SJCRH30 (cell line): ENCODE measurements around the gene RABGAP1L. TPM values are rescaled to one million over a fixed set of nuclear protein-coding genes. Genes with fewer than 3 reads are reported as not detected.
"Not testable (repeated sequence)": the region's sequence is repeated elsewhere in the genome, so short reads cannot be mapped to it uniquely, and the experiment has no call there.

Experiments
- DNase-seq, 2 experiments: peaks; one replicate each; pipeline ENCODE4 v3.0.0-alpha.2; 2015 to 2020
- H3K27ac ChIP-seq: fragments of 250-450 bp; sonication (Bioruptor Pico); 2 replicates; pipeline ENCODE4 v1.5.1; 2020; ENCODE audit warnings: mild to moderate bottlenecking, moderate library complexity
- H3K27me3 ChIP-seq: fragments of 250-450 bp; sonication (Bioruptor Pico); 2 replicates; pipeline ENCODE4 v1.5.1; 2020; ENCODE audit warnings: mild to moderate bottlenecking, moderate library complexity
- H3K36me3 ChIP-seq: fragments of 250-450 bp; sonication (Bioruptor Pico); 2 replicates; pipeline ENCODE4 v1.5.1; 2020; ENCODE audit warnings: mild to moderate bottlenecking, moderate library complexity
- H3K4me1 ChIP-seq: fragments of 250-450 bp; sonication (Bioruptor Pico); 2 replicates; pipeline ENCODE4 v1.5.1; 2020; ENCODE audit warnings: mild to moderate bottlenecking, moderate library complexity
- H3K4me3 ChIP-seq: fragments of 250-450 bp; sonication (Bioruptor Pico); 2 replicates; pipeline ENCODE4 v1.5.1; 2020; ENCODE audit warnings: mild to moderate bottlenecking, moderate library complexity
- H3K9me3 ChIP-seq: fragments of 250-450 bp; sonication (Bioruptor Pico); replicated peaks from 2 replicates; pipeline ENCODE4 v1.5.1; 2020; ENCODE audit warnings: mild to moderate bottlenecking, moderate library complexity
- total RNA-seq: library from RNA; depleted of rRNA; stranded (reverse); fragments of >200 nt; shearing (Covaris generic); gene quantifications from 2 replicates; pipeline ENCODE4 v1.2.3, GENCODE V29; 2014; rRNA removed

RABGAP1L gene
- total RNA-seq: 17.7 and 22.6 TPM in 2 replicates

DNA sequence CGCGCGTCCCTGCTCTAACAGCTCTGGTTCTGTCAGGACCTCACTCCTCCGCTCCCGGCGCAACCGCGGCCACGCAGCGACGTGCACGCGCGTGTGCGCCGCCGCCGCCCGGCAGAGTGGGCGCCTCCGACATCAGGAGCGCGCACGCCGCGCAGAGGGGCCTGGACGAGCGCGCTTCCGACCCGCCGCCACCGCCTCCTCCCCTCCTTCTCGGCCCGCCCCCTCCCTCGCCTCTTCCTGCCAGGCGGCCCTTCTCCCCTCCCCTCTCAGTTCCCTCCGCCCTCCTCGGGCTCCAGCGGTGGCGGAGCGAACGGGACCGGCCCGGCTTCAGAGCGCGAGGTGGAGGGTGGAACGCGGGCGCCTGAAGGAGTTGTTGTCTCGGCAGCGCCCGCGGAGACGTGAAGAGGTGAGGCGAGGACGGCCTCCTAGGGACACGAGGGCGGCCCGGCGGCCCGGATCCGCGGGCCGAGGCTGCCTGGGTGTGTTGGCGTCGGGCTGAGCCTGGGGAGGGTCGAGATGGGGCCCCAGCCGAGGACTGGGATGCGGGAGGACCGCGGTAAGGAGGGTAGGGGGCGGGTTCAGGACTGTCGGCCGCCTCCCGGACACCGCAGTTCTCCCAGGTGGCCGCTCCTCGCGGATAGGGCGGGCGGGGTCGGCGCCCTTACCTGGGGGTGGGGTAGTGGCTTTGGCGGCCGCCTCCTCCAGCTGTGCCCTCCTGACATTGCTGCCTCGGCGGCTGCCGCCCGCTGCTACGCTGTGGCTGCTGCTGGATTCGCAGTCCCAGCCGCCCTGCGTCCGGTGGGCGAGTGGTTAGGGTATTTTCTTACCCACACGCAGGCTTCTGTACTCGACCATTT lies at the start of gene RABGAP1L:
Gene RABGAP1L (plus strand): TSS at position 269 of the 857 bp plus-strand sequence.
- Histone ChIP-seq H3K27me3 (no peaks in the 10 kb centered on the region), H3K27ac (peak within 1 kb of the TSS; percentile 63), H3K9me3 (no peaks in the 10 kb centered on the region), H3K4me3 (peak within 1 kb of the TSS; percentile 94), H3K4me1 (peaks cover 9% of the 10 kb centered on the region), H3K36me3 (no peaks in the 10 kb centered on the region)
- DNase-seq: peak; percentile 92

DNA sequence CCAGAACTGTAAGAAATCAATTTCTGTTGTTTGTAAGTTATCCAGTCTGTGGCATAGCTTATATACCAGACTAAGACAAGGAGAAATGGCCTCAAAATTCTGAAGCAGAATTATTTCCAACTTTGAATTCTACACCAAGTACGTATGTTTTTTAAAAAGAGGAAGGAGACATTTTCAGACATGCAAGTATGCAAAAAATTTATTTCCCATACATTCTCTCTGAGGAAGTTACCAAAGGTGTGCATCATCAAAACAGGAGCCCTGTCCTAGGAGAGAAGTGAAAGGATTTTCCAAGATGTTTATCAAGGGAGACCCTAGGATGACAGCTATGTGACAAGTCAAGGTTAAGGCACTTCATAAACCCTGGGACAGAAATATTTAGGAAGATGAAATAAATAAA lies 49.3 kb upstream of the RABGAP1L start:
- Histone ChIP-seq H3K36me3 (no peaks in the 10 kb centered on the region), H3K9me3 (no peaks in the 10 kb centered on the region), H3K4me3 (no peak overlapping the region), H3K4me1 (no peaks in the 10 kb centered on the region), H3K27ac (no peak overlapping the region), H3K27me3 (no peaks in the 10 kb centered on the region)
- DNase-seq: no peak

DNA sequence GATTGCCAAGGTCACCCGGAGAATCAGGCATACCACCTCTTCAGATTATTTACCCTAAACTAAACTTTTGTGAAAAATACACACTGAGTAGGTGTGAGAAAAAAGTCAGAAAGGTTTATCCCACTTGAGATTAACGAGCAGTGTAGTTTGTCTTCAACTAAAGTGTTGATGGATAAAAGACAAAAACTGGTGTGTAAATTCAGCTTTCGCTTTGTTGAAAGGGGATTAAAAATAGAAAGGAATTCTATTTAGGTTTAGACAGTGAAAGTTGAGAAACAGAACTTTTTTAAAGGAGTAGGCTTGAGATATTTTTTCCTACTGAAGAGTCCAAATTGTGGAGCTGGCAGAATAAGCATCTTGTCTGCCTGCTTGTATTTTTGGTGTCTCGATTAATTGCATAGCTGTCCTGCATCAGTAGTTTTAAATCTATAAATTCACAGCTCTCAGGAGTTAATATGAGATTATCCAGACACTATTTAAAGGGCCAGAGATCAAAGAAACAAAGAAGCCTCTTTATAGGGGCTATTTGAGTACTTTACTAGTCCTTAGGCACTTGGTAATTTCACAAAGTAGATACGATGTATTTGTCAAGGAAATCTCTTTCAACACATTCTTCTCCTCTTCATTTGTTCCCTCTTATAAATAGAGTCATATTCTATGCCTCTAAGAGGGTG lies 46.7 kb upstream of the RABGAP1L start:
- Histone ChIP-seq H3K9me3 (no peaks in the 10 kb centered on the region), H3K27me3 (no peaks in the 10 kb centered on the region), H3K4me3 (no peak overlapping the region), H3K36me3 (no peaks in the 10 kb centered on the region), H3K27ac (no peak overlapping the region), H3K4me1 (no peaks in the 10 kb centered on the region)
- DNase-seq: no peak

DNA sequence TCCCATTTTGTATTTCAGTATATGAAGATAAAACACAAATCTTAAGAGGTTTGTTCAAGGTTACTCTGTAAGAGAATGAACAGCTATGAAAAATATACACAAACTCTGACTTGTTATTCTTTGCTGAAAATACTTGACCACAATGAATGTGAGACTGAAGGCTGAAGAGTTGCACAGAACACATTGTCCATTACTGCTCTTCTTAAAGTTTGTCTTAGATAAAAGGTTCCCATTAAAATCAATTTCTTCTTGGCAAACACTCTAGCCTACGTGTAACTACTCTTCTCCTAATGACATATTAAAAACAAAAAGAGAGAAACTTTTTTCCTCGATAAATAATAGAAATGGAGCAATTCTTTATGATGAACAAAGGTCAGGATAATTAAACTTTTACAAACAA lies 45.2 kb upstream of the RABGAP1L start:
- Histone ChIP-seq H3K4me1 (no peaks in the 10 kb centered on the region), H3K9me3 (no peaks in the 10 kb centered on the region), H3K27ac (no peak overlapping the region), H3K4me3 (no peak overlapping the region), H3K36me3 (no peaks in the 10 kb centered on the region), H3K27me3 (no peaks in the 10 kb centered on the region)
- no peak for DNase-seq

DNA sequence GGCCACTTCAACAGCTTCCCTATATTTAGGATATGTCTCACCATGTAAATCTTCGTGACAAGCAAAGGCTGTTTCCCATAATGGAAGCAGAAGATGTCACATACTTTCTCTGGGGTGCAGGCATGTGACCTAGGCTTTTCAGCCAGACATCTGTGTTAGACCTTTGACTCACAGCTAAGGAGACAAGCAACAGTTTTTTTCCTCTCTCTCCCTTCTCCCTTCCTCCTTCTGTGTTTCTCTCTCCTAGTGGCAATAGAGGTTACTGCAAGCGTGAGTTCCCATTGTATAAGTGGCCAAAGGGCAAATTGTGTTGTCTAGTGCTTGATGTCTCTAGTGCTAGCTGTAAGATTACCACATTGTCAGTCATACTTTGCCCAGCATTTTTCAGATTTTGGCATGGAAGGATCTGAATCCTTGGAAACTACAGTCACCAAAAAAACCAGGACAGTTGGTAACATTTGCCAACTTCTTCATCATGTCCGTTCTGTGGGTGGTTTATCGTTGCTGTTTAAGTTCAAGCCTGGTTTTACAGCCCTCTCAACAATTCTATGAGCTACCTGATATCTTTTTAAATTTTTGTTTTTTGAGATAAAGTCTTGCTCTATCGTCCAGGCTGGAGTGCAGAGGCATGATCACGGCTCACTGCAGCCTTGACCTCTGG lies 44.4 kb upstream of the RABGAP1L start:
- H3K4me1 ChIP-seq: no peaks in the 10 kb centered on the region
- DNase-seq: peak; percentile 19 to 67
- no peaks in the 10 kb centered on the region for H3K27me3 ChIP-seq
- no peaks in the 10 kb centered on the region for H3K36me3 ChIP-seq
- H3K9me3 ChIP-seq: no peaks in the 10 kb centered on the region
- H3K4me3 ChIP-seq: no peak overlapping the region
- H3K27ac ChIP-seq: no peak overlapping the region

DNA sequence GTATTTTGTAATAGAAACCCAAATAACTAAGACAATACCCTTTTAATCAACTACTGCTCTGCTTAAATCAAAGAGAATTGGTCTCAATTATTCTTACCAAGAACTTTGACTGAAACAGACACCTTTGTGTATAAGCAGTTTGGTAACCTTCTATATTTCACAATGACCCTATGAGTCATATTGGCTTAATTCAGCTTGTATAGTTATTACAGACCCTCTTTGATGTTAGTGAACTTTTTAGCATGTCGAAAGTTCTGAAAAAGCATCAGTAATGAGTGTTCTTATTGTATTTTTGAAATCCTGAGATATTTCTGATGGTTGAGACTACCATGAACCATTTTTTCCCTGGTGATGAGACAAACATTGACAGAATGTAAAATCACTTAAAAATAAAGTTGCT lies 43.3 kb upstream of the RABGAP1L start:
- Histone ChIP-seq H3K36me3 (no peaks in the 10 kb centered on the region), H3K27me3 (no peaks in the 10 kb centered on the region), H3K27ac (no peak overlapping the region), H3K9me3 (no peaks in the 10 kb centered on the region), H3K4me3 (no peak overlapping the region), H3K4me1 (no peaks in the 10 kb centered on the region)
- no peak for DNase-seq

DNA sequence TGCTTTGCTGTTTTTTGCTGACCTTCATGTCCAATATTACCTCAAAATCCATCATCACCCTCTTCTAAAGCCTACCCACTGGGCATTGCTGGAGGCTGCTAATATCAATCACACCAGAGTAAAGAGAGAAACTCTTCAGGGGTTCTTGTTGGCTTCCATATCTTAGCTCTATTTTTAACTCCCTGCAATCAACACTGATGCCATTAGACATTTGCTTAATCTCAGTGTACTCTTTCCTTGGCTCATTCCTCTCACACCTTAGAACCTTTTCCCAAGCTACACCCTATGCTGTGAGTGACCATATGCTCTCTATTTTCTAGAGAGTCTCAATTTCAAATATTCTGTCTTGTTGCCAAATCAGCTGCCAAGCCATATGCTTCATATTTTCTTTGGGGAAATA lies 40.6 kb upstream of the RABGAP1L start:
- Histone ChIP-seq H3K27ac (no peak overlapping the region), H3K36me3 (no peaks in the 10 kb centered on the region), H3K4me1 (no peaks in the 10 kb centered on the region), H3K4me3 (no peak overlapping the region), H3K27me3 (no peaks in the 10 kb centered on the region), H3K9me3 (no peaks in the 10 kb centered on the region)
- DNase-seq: no peak

DNA sequence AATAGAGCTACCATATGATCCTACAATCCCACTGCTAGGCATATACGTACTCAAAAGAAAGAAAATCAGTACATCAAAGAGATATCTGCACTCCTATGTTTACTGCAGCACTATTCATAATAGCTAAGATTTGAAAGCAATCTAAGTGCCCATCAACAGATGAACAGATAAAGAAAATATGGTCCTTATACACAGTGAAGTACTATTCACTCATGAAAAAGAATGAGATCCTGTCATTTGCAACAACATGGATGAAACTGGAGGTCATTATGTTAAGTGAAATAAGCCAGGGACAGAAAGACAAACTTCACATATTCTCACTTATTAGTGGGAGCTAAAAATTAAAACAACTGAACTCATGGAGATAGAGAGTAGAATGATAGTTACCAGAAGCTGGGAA lies 37.0 kb upstream of the RABGAP1L start:
- H3K9me3 ChIP-seq, H3K36me3 ChIP-seq, DNase-seq: not testable (repeated sequence)

DNA sequence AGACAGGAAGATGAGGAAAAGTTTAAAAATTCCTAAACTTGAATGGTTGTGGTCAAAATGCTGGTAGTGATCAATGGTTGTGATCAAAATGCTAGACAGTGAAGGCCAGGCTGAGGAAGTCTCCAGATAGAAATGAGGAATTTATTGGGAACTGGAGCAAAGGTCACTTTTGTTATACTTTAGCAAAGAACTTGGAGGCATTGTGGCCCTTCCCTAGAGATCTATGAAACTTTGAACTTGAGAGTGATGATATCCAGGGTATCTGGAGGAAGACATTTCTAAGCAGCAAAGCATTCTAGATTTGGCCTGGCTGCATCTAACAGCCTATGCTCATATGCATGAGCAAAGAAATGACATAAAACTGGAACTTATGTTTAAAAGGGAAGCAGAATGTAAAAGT lies 35.5 kb upstream of the RABGAP1L start:
- Histone ChIP-seq H3K9me3 (no peaks in the 10 kb centered on the region), H3K27me3 (no peaks in the 10 kb centered on the region), H3K4me3 (no peak overlapping the region), H3K36me3 (no peaks in the 10 kb centered on the region), H3K27ac (no peak overlapping the region), H3K4me1 (no peaks in the 10 kb centered on the region)
- DNase-seq: no peak

More for the DNA sequence above, 37.0 kb upstream of the RABGAP1L start:
- not testable (repeated sequence) for H3K4me1 ChIP-seq, H3K4me3 ChIP-seq, H3K27ac ChIP-seq, H3K27me3 ChIP-seq

DNA sequence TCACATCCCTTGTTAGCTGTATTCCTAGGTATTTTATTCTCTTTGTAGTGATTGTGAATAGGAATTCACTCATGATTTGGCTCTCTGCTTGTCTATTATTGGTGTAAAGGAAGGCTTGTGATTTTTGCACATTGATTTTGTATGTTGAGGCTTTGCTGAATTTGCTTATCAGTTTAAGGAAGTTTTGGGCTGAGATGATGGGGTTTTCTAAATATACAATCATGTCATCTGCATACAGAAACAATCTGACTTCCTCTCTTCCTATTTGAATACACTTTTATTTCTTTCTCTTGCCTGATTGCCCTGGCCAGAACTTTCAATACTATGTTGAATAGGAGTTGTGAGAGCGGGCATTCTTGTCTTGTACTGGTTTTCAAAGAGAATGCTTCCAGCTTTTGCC lies 32.1 kb upstream of the RABGAP1L start:
- not testable (repeated sequence) for H3K4me3 ChIP-seq, H3K27me3 ChIP-seq, DNase-seq

DNA sequence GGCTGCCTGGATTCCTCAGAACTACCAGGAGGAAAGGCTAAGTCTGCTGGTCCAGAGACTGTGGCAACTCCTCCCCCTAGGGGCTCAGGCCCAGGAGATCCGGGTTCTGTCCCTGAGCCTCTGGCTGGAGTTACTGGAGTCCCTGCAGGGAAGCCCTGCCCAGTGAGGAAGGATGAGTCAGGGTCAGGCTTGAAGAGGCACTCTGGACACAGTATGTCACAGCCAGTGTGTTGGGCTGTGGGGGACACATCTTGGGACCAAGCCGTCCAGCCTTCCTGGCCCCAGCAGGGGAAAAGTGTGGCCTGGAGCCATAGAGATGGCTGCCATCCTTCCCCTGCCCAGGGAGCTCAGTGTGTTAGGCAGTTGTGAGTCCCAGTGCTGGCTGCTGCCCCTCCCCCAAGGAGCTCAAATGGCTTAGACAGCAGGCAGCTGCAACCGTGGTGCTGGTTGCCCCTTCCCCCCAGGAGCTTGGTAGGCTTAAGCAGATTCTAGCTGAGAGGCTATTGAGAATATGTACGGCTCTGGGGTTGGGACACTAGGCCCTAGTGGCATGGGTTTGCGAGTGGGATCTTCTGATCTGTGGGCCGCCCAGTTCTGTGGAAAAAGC lies 28.2 kb upstream of the RABGAP1L start:
- H3K27me3 ChIP-seq: no peaks in the 10 kb centered on the region
- DNase-seq: peak; percentile 48
- no peaks in the 10 kb centered on the region for H3K4me1 ChIP-seq
- no peak overlapping the region for H3K27ac ChIP-seq
- no peak overlapping the region for H3K4me3 ChIP-seq
- H3K9me3 ChIP-seq: peaks cover 4% of the 10 kb centered on the region
- no peaks in the 10 kb centered on the region for H3K36me3 ChIP-seq

More for the DNA sequence above, 32.1 kb upstream of the RABGAP1L start:
- not testable (repeated sequence) for H3K27ac ChIP-seq, H3K36me3 ChIP-seq, H3K9me3 ChIP-seq, H3K4me1 ChIP-seq

DNA sequence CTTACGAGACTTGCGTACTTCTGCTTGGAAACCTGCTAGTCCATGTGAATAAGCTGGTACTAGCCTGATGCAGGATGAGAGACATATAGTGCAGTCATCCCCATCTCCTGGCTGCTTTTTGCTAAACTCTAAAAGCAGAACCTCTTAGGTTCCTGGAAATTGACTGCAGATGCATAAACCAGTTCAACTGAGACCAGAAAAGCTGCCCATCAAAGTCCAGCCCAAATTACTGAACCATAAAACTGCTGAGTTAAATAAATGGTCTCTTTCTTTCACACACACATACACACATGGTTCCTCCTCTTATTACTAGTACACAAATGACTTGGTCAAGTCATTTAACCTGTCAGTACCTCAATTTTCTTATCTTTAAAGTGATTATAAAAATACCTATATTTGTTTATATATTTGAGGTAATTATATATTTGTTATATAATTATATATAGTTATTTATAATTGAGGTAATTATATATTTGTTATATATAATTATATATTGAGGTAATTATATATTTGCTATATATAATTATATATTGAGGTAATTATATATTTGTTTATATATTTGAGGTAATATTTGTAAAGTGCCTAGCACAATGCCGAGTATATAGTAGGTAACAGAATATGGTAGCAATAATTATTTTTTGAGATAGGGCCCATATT lies 25.2 kb upstream of the RABGAP1L start:
- H3K4me1 ChIP-seq: no peaks in the 10 kb centered on the region
- no peaks in the 10 kb centered on the region for H3K27me3 ChIP-seq
- no peak overlapping the region for H3K4me3 ChIP-seq
- no peaks in the 10 kb centered on the region for H3K36me3 ChIP-seq
- H3K27ac ChIP-seq: no peak overlapping the region
- H3K9me3 ChIP-seq: peaks cover 4% of the 10 kb centered on the region
- no peak for DNase-seq

DNA sequence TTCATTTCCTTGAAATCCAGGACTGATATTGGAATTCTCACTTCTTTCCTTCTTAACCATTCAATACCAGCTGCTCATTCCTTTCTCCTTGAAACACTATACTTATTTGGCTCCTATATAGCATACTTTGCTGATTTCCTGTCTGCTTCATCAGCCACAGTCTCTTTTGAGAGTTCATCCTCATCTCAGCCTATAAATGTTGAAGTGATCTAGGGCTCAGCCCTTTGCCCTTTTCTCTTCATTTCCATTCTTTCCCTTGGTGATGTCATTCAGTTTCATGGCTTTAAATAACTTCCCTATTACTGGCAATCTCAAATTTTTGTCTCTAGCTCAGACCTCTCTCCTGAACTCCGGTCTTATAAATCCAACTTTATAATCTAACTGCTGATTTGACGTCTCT lies 24.1 kb upstream of the RABGAP1L start:
- no peaks in the 10 kb centered on the region for H3K27me3 ChIP-seq
- peaks cover 4% of the 10 kb centered on the region for H3K9me3 ChIP-seq
- DNase-seq: no peak
- no peaks in the 10 kb centered on the region for H3K36me3 ChIP-seq
- no peak overlapping the region for H3K27ac ChIP-seq
- H3K4me3 ChIP-seq: no peak overlapping the region
- H3K4me1 ChIP-seq: no peaks in the 10 kb centered on the region

DNA sequence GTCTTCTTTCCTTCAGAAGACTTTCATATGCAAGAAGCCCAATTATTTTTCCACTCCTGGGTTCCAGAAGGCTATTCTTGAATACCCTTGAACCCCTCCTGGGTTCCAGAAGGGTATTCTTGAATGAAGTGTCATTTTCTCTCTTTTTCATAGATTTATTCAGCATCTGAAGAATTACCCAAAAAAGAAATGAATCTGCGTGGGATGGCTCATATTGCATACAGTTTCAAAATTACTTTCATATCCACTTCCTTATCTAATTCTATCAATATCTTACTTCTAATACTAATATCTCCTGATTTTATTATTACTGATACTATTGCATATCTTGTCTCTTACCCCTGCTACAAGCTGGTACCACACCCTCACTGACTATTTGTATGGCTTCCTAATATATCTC lies 22.6 kb upstream of the RABGAP1L start:
- Histone ChIP-seq H3K36me3 (no peaks in the 10 kb centered on the region), H3K27me3 (no peaks in the 10 kb centered on the region), H3K9me3 (peaks cover 4% of the 10 kb centered on the region), H3K4me1 (no peaks in the 10 kb centered on the region), H3K4me3 (no peak overlapping the region), H3K27ac (no peak overlapping the region)
- DNase-seq: no peak
